ENCODE results near the gene HOXD11.

HOXD11 gene

DNA sequence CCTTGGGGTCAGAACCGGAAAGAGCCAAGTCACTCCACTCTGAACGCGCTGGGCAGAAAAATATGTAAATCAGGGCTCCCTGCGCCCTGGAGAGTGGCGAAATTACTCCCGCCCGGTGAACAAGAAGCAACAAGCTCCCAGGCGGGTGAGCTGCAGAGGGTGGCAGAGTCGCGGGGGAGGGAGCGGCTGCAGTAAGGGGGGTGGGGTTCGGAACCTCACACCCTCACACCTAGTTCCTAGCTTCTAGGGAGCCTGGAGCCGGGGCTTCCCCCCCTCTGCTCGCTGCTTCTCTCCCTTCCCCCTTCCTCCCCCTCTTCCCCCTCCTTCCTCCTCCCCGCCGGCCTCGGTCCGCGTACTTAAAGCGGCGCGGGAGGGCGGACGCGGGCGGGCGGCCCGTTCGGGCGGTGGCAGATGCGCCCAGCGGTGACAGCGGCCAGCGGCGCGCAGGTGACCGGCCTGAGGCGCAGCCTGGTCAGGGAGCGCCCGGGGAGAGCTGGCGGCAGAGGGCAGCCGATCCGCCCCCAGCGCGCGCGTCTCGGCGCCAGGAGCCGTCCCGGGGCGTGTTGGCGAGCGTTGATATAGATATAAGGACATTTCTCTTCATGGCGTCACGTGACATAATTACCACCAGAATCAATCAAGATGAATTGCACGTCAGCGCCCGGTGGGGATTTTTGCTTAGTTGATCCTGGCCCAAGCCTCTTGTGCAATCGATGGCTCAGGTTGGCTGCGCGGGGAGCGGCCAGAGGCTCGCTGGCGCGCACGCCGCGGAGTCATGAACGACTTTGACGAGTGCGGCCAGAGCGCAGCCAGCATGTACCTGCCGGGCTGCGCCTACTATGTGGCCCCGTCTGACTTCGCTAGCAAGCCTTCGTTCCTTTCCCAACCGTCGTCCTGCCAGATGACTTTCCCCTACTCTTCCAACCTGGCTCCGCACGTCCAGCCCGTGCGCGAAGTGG lies at the start of gene HOXD11:
HOXD11 (plus strand) TSS at position 700 of the 959 bp plus-strand sequence; CDS start at position 776, 76 bp downstream.
- DNase-seq (ENCODE audit: low read depth): no peak

DNA sequence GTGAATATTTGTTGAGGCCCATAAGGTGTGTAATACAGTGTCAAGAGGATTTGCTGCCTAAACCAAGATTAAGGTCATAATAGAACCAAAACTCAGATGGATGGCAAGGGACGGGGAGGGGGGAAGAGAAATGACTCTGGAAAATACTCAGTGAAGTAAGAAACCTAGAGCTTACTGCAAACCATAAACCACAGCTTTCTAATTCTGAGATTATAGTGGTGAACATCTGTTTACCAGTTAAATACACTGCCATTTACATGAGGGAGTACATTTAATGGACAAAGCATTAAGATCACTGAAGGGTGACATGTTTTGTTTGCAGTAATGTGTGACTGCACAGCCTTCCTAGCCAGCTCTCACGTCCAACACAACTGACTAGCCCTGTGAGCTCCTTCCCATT lies 43.1 kb upstream of the HOXD11 start:
- DNase-seq (ENCODE audit: low read depth): no peak

DNA sequence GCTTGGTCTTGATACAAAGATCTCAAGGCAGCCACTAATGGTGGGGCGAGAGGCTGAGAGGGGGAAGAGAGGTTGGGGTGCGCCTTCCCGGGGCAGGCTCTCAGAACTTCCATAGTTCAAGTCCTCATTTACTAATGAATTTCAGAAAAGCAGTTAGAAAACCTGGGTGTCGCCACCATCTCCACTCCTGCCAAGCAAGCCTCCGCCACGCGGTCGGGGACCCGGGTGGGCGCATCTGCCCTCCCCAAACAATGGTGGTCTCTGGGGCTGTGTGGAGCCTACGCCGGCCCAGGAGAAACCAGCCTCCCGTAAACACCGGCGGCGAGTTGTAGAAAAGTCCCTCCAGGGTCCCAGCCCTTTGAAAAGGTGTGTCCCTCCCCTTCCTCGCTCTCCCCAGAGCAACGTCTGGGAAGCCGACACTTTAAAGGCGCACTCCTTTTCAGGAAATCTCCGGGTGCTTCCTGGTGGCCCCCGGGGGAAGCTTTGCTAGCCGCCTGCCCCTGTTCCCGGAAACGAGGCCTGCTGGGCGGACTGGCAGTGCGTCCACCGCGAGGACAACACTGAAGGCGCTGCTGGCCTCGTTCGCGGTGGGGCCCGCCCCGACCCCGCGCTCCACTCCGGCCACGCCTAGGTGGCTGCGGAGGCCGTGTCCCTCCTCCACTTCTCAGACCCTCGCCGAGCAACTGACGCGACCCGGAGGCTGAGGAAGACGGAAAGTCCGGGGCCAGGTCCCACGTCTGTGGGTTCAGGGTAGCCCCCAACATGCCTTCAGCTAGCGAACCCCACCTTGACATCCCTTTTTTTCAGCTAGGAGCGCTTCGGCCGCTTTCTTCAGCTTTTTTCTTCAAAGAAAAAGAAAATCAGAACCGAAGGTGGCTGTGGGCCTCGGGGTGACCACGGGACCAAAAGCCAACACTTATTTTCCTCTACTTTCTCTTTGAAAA lies 40.2 kb upstream of the HOXD11 start:
- DNase-seq (ENCODE audit: low read depth): no peak

DNA sequence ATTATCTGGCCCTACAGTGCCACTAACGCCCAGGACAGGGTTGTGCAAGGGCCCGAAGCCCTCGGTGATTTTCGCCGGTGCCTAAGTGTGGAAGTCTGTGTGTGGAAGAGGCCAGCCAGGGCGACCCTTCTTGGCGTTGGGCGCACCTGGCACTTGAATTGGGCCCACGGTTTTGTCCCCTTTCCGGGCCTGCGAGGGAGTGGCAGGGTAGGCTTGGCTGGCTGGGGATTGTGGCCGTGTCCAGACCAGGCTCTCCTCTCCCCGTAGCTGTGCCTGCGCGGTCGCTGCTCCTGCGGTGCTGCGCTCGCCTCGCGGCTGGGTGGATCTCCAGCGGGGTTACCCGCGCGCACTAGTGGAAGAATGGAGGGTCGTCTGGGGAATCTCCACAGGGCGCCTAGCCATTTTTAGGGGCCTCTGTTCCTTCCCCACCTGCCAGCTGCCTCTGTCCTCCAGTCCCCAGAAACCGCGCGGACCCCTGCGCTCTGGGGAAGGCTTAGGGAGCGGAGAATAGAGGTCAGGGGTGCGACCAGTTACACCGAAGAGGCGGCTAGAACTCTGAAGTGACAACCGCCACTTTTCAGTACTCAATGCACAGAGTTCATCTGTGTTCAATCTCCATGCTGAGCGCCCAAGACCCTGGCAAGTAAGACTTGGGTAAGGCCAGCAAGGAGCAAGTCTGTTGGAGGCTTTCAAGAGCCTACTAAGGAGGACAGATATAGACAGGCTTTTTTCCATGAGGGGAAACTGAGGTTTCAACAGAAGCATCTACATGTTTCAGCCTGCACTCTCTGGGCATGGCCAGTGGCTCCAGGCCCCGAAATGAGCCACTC lies 39.3 kb upstream of the HOXD11 start:
- DNase-seq (ENCODE audit: low read depth): no peak

DNA sequence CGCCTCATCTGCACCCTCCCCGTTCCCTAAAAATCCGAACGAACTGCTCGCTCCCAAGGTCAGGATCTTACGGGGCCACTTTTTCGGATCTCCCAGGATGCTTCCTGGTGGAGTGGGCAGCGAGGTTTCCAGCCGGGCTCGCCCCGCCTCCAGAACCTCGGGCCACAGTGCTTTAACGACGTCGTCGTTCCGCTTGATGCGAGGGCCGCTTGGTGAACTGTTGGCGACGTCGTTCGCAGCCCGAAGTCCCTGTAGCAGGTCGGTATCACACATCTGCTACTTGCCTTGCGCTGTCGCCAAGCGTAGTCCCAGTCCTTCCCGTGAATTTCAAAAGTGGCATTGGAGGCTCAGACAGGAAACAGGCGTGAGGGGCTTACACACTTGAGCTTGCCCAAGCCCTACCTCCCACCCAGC lies 38.7 kb upstream of the HOXD11 start:
- DNase-seq (ENCODE audit: low read depth): no peak

- no peak for DNase-seq (ENCODE audit: low read depth)
These were observed 35.5 kb upstream of the HOXD11 start for GRCh38 chr2:176071330-176072291.

- no peak for DNase-seq (ENCODE audit: low read depth)
These were observed 34.8 kb upstream of the HOXD11 start for GRCh38 chr2:176072292-176072669.

GRCh38 chr2:176072951-176073904 lies 33.9 kb upstream of the HOXD11 start:
- no peak for DNase-seq (ENCODE audit: low read depth)

DNA sequence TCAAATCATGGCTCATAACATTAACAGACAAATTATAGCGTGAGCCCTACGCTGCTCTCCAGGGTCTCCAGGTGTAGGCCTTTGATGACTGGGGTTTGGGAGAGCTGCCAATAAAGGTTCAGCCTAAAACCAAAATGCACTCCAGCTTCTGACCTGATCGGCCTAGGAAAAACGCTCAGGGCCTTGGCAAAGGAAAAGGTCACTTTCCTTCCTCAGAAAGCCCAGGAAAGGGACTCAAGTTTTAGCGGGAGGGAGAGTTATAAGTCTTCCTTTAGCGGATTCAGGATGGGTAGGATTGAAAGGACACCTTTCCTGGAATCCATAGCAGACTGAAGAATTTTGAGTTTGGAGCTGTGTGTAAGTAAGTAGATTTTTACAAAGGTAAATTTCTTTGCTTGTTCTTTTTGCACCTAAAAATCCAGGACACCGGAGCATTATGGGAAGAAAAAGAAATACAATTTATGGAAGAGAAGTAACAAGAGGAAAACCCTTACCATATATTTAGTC lies 32.1 kb upstream of the HOXD11 start:
- DNase-seq (ENCODE audit: low read depth): no peak

GRCh38 chr2:176075481-176075880 lies 31.6 kb upstream of the HOXD11 start:
- DNase-seq (ENCODE audit: low read depth): no peak

GRCh38 chr2:176076063-176076462 lies 31.0 kb upstream of the HOXD11 start:
- no peak for DNase-seq (ENCODE audit: low read depth)

DNA sequence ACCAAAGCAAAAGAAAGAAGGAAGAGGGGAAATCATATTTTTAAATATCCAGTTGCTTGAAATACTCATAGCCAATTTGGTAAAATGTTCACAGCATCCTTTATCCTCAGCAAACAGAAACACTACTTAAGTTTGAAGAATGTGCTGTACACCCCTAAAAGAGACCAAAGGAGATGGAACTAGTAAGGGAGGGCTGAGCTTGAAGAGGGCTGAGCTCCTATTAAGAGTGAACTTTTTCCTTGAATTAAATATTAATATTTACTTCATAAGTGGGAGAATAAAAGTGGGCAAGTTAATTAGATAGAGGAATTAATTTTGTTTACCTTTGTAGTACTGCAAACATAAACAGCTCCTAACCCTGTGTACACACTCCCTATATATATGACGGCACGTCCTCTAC lies 30.3 kb upstream of the HOXD11 start:
- no peak for DNase-seq (ENCODE audit: low read depth)

DNA sequence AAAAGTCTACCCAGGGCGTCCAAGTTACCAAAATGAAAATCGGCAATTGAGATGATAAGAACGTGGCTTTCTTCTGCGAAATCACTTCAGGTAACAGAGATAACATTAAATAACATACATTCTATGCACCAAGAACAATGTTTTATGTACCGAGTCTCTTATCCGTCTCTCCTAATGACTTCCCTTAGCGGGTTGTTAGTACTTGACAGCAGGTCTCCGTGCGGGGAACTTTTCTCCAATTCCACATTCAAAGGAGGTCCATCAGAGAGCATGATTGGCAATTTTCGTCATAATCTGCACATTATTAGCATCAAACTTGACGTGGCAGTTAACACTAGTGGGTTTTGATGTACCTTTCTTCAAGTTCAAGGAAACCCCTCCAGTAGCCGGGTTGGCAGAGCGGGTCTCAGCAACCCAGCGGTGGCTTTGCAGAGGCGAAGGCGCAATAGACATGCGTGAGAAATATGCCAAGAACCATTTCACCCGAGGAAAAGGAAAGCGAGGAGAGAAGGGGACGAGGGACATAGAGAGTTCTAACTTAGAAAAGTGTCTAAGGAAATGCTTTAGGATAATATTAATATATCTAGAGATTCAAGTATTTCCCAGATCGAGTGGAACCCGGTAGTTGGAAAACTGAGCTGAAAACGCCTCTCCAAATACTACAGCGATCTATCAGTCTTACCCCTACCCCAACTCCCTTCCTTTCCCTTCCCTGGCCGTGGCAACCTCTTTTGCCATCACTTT lies 28.4 kb upstream of the HOXD11 start:
- DNase-seq (ENCODE audit: low read depth): no peak

DNA sequence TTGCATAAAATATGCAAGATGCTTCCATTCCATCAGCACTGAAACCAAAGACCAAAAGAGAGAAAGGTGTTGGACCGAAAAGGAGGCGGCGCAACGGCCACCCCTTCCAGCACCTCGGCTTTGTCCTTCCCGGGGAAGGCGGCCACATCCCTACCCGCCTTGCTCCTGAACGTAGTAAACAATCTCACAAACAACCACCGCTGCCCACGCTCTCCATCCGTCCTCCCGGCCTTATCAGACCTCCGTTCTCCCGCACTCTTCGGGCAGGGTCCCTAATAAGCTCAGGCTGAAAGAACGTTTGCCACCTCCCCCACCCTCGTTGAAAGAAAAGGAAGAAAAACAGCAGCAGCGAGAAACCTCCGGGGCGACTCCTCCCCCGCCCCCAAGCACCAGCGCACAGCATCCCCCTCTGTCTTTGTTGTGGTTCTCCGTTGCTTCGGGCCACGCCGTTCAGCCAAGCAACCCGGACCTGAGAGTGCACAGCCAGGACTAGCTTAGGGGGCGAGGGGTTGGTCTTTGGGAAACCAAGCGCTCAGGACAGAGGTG lies 27.7 kb upstream of the HOXD11 start:
- DNase-seq (ENCODE audit: low read depth): no peak

GRCh38 chr2:176079831-176080539 lies 27.1 kb upstream of the HOXD11 start:
- DNase-seq (ENCODE audit: low read depth): no peak

DNA sequence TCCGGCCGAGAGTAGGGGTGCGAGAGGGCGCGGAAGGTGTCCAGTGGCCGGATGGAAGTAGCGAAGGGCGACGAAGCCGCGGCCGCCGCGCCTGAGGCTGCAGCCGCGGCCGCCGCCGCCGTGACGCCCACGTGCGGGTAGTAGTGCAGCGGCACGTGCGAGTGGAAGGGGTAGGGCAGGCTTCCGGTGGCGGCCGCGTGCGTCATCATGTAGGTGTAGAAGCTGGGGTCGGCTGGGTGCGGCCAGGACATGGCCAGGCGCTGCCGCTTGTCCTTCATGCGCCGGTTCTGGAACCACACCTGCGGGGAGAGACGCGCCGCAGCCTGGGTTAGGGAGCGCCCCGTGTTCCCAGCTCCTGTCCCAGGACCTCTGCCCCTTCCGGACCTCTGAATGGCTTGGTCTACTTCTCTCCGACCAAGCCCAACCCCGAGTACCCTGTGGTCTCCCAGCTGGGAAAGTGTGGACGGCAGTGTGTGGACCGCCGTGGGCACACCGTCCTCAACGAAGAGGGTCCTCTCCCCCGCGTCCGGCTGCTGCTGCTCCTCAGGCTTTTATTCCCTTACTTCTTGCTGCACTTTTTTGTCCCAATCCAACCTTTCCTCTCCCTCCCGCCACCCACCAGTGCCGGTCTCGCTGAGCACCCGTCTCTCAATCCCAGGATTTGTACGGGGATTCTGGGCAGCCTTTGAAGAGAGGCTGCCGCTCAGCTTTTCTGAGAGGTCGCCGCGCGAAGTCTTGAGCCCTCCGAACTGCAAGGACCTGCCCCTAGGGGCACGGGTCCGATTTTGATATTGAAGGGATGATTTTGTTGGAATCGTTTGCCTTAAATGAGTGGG lies 26.3 kb upstream of the HOXD11 start:
- no peak for DNase-seq (ENCODE audit: low read depth)

GRCh38 chr2:176081376-176081836 lies 25.7 kb upstream of the HOXD11 start:
- DNase-seq (ENCODE audit: low read depth): no peak
